CD4-positive, alpha-beta T cell (primary cell): ENCODE results near the gene BIN2. TPM values are rescaled to one million over a fixed set of nuclear protein-coding genes. Genes with fewer than 3 reads are reported as not detected.

Experiments used
- ATAC-seq: fragments of 200-7000 bp; cut with Tn5 transposase; one replicate; pipeline ENCODE4 v1.10.0; 2022; ENCODE audit warnings: mild to moderate bottlenecking; ENCODE audit not compliant: poor library complexity
- CTCF ChIA-PET: fragments of 350-600 bp; sonication (Branson Sonifier 250); formaldehyde crosslinking; loops from one replicate; lab custom pipeline; 2021; ENCODE audit warnings: antibody characterized with exemption, inconsistent platforms; lab: Charles Lee
- POLR2A ChIA-PET: fragments of 350-600 bp; sonication (Branson Sonifier 250); formaldehyde crosslinking; loops from one replicate; lab custom pipeline; 2021; ENCODE audit warnings: antibody characterized with exemption, inconsistent platforms; lab: Charles Lee
- DNase-seq, 14 experiments: peaks; one replicate each; pipeline ENCODE4 v3.0.0-alpha.2; 2013 to 2020; ENCODE audit warnings: mixed read lengths in 2 of 14
- H3K27ac ChIP-seq, 2 donors: one replicate each; pipeline versions ENCODE4 v1.5.1 to v1.7.0; 2013; ENCODE audit warnings: low read length in 2 of 2, low read depth in 1 of 2, mild to moderate bottlenecking in 1 of 2
- H3K27me3 ChIP-seq, 2 experiments: 1 replicate in 1 of 2; 2 replicates in 1 of 2; pipeline versions ENCODE4 v1.6.1 to v1.7.0; 2013; ENCODE audit warnings: low read length in 2 of 2, control low read depth in 1 of 2, mild to moderate bottlenecking in 1 of 2, moderate library complexity in 1 of 2; ENCODE audit not compliant: insufficient read depth in 2 of 2, control insufficient read depth in 1 of 2
- H3K36me3 ChIP-seq: one replicate; pipeline ENCODE4 v1.6.1; 2013; ENCODE audit warnings: low read length, control low read depth; ENCODE audit not compliant: insufficient read depth
- H3K4me1 ChIP-seq: one replicate; pipeline ENCODE4 v1.6.1; 2013; ENCODE audit warnings: low read length, control low read depth; ENCODE audit not compliant: insufficient read depth
- H3K4me3 ChIP-seq: one replicate; pipeline ENCODE4 v1.5.1; 2013; ENCODE audit warnings: mild to moderate bottlenecking, low read length, moderate library complexity
- H3K9me3 ChIP-seq, 2 experiments: 1 replicate in 1 of 2; 2 replicates in 1 of 2; pipeline versions ENCODE4 v1.6.1 to v1.7.0; 2013; ENCODE audit warnings: low read length in 2 of 2, mild to moderate bottlenecking in 2 of 2, control low read depth in 1 of 2, moderate library complexity in 1 of 2; ENCODE audit not compliant: control insufficient read depth in 1 of 2, insufficient read depth in 1 of 2
- H3K27ac Mint-ChIP-seq: one replicate; pipeline ENCODE4 v1.8.0; 2020; ENCODE audit warnings: mixed read lengths
- H3K27me3 Mint-ChIP-seq: one replicate; pipeline ENCODE4 v1.8.0; 2021; ENCODE audit warnings: mixed read lengths
- H3K36me3 Mint-ChIP-seq: one replicate; pipeline ENCODE4 v1.8.0; 2021; ENCODE audit warnings: low read depth, mixed read lengths
- H3K4me1 Mint-ChIP-seq: one replicate; pipeline ENCODE4 v1.8.0; 2021; ENCODE audit warnings: low read depth, mixed read lengths
- H3K4me3 Mint-ChIP-seq: one replicate; pipeline ENCODE4 v1.8.0; 2020; ENCODE audit warnings: mild to moderate bottlenecking, mixed read lengths
- H3K9me3 Mint-ChIP-seq: one replicate; pipeline ENCODE4 v1.8.0; 2020; ENCODE audit warnings: mixed read lengths
- intact Hi-C, 2 experiments: fragments of 100-400 bp; cut with DNase I in 1 of 2; cut with micrococcal nuclease in 1 of 2; formaldehyde crosslinking; loops; one replicate each; pipeline versions ENCODE4 v1.15.1 to v1.9.0; 2023 to 2025; cut with DNase I, micrococcal nuclease
- total RNA-seq, 174 experiments: library from RNA in 2 of 174; stranded (reverse) in 2 of 174; gene quantifications; one replicate each; pipeline ENCODE4 v1.2.3 and lab custom pipeline; 2021 to 2026
- TF ChIP-seq, protein P1 (sequence below): fragments of 200-600 bp; IDR thresholded peaks from one replicate; pipeline ENCODE4 v1.8.0; 2022; ENCODE audit warnings: antibody characterized with exemption, mild to moderate bottlenecking

The BIN2 gene
- total RNA-seq, 2 experiments from 2014 or later = 127 to 138 TPM

- Mint-ChIP-seq H3K9me3 (no peaks in the 10 kb centered on the region), H3K36me3 (peaks cover 52% of the 10 kb centered on the region), H3K4me1 (no peaks in the 10 kb centered on the region), H3K27ac (no peak overlapping the region), H3K27me3 (no peaks in the 10 kb centered on the region), H3K4me3 (no peak overlapping the region)
- no peaks in the 10 kb centered on the region for H3K9me3 ChIP-seq
- ATAC-seq (no peak), DNase-seq (no peak)
- ChIA-PET POLR2A (no interaction called here), CTCF (no interaction called here)
- peaks cover 32% of the 10 kb centered on the region for H3K36me3 ChIP-seq
- no peaks in the 10 kb centered on the region for H3K4me1 ChIP-seq
- H3K4me3 ChIP-seq = no peak overlapping the region
- H3K27ac ChIP-seq = no peak overlapping the region
- H3K27me3 ChIP-seq = no peaks in the 10 kb centered on the region
- TF ChIP-seq, protein P1, sequence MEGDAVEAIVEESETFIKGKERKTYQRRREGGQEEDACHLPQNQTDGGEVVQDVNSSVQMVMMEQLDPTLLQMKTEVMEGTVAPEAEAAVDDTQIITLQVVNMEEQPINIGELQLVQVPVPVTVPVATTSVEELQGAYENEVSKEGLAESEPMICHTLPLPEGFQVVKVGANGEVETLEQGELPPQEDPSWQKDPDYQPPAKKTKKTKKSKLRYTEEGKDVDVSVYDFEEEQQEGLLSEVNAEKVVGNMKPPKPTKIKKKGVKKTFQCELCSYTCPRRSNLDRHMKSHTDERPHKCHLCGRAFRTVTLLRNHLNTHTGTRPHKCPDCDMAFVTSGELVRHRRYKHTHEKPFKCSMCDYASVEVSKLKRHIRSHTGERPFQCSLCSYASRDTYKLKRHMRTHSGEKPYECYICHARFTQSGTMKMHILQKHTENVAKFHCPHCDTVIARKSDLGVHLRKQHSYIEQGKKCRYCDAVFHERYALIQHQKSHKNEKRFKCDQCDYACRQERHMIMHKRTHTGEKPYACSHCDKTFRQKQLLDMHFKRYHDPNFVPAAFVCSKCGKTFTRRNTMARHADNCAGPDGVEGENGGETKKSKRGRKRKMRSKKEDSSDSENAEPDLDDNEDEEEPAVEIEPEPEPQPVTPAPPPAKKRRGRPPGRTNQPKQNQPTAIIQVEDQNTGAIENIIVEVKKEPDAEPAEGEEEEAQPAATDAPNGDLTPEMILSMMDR = no peak
- intact Hi-C loops = loop anchor here in 1 of 2 experiments (10.0 kb wide), 1 partner anchor 593 kb away; the partner anchor contains the start of gene ATF1
These were observed 33.5 kb upstream of the BIN2 start for GRCh38 chr12:51357374-51358047.

- no peak overlapping the region for H3K27ac ChIP-seq
- Mint-ChIP-seq H3K4me1 (peaks cover 10% of the 10 kb centered on the region), H3K36me3 (peaks cover 10% of the 10 kb centered on the region), H3K27ac (no peak overlapping the region), H3K4me3 (no peak overlapping the region), H3K9me3 (no peaks in the 10 kb centered on the region), H3K27me3 (no peaks in the 10 kb centered on the region)
- ATAC-seq = peak; percentile 90
- peaks cover 6% of the 10 kb centered on the region for H3K36me3 ChIP-seq
- no peaks in the 10 kb centered on the region for H3K9me3 ChIP-seq
- no peaks in the 10 kb centered on the region for H3K27me3 ChIP-seq
- H3K4me3 ChIP-seq = no peak overlapping the region
- peaks cover 5% of the 10 kb centered on the region for H3K4me1 ChIP-seq
- intact Hi-C loops = loop anchor here (1.0 to 10.0 kb wide), 5 partner anchors 83 to 587 kb away; partner anchors contain the start of gene ATF1 (in 1 of the 2)
- POLR2A ChIA-PET = no interaction called here
- TF ChIP-seq, protein P1 = peak; percentile 63
- CTCF ChIA-PET = interaction anchor here (0.7 to 3.5 kb wide), 8 partner anchors 10 to 526 kb away, joined by 3 to 16 read pairs (median 3); no protein-coding TSS in a partner anchor
- peak in 13 of 14 experiments; percentile 16 to 76 (median 27) for DNase-seq
These were observed 28.0 kb upstream of the BIN2 start for GRCh38 chr12:51351913-51352532.

DNA sequence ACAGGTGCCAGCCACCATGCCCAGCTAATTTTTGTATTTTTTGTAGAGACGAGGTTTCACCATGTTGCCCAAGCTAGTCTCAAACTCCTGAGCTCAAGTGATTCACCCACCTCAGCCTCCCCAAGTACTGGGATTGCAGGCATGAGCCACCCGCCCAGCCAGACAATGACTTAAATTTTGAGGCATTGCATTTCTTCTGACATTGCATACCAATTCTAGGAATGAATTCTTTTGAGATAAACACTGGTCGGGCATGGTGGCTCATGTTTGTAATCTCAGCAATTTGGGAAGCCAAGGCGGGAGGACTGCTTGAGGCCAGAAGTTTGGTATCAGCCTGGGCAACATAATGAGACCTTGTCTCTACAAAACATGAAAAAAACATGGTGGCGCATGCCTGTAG lies 25.1 kb upstream of the BIN2 start:
- no peaks in the 10 kb centered on the region for H3K9me3 ChIP-seq
- peaks cover under 1% of the 10 kb centered on the region for H3K36me3 ChIP-seq
- ATAC-seq (no peak), DNase-seq (no peak)
- H3K27me3 ChIP-seq = no peaks in the 10 kb centered on the region
- Mint-ChIP-seq H3K4me1 (peaks cover 10% of the 10 kb centered on the region), H3K36me3 (no peaks in the 10 kb centered on the region), H3K9me3 (no peaks in the 10 kb centered on the region), H3K4me3 (no peak overlapping the region), H3K27ac (no peak overlapping the region), H3K27me3 (no peaks in the 10 kb centered on the region)
- ChIA-PET CTCF (interaction anchor here (1.4 kb wide), 1 partner anchor 8 kb away, joined by 6 read pairs; no protein-coding TSS in a partner anchor), POLR2A (no interaction called here)
- TF ChIP-seq, protein P1 = no peak
- intact Hi-C loops = loop anchor here in 1 of 2 experiments (10.0 kb wide), 1 partner anchor 584 kb away; the partner anchor contains the start of gene ATF1
- H3K4me1 ChIP-seq = peaks cover 5% of the 10 kb centered on the region
- H3K4me3 ChIP-seq = no peak overlapping the region
- H3K27ac ChIP-seq = no peak overlapping the region
